Measurements from ENCODE around the gene C1orf198.

C1orf198 gene

GRCh38 chr1:230791986-230792564 is 76.2 kb downstream of the C1orf198 start:
- DNase-seq (ENCODE audit: low spot score) = no peak
- TF ChIP-seq, protein P1, sequence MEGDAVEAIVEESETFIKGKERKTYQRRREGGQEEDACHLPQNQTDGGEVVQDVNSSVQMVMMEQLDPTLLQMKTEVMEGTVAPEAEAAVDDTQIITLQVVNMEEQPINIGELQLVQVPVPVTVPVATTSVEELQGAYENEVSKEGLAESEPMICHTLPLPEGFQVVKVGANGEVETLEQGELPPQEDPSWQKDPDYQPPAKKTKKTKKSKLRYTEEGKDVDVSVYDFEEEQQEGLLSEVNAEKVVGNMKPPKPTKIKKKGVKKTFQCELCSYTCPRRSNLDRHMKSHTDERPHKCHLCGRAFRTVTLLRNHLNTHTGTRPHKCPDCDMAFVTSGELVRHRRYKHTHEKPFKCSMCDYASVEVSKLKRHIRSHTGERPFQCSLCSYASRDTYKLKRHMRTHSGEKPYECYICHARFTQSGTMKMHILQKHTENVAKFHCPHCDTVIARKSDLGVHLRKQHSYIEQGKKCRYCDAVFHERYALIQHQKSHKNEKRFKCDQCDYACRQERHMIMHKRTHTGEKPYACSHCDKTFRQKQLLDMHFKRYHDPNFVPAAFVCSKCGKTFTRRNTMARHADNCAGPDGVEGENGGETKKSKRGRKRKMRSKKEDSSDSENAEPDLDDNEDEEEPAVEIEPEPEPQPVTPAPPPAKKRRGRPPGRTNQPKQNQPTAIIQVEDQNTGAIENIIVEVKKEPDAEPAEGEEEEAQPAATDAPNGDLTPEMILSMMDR (IDR thresholded peaks at IDR 0.05; ENCODE audit: extremely low read depth, missing control alignments) = no peak

- TF ChIP-seq, protein P1 (IDR thresholded peaks at IDR 0.05; ENCODE audit: extremely low read depth, missing control alignments) = no peak
- no peak for DNase-seq (ENCODE audit: low spot score)
Measured at GRCh38 chr1:230790026-230790425, 78.3 kb downstream of the C1orf198 start.

DNA sequence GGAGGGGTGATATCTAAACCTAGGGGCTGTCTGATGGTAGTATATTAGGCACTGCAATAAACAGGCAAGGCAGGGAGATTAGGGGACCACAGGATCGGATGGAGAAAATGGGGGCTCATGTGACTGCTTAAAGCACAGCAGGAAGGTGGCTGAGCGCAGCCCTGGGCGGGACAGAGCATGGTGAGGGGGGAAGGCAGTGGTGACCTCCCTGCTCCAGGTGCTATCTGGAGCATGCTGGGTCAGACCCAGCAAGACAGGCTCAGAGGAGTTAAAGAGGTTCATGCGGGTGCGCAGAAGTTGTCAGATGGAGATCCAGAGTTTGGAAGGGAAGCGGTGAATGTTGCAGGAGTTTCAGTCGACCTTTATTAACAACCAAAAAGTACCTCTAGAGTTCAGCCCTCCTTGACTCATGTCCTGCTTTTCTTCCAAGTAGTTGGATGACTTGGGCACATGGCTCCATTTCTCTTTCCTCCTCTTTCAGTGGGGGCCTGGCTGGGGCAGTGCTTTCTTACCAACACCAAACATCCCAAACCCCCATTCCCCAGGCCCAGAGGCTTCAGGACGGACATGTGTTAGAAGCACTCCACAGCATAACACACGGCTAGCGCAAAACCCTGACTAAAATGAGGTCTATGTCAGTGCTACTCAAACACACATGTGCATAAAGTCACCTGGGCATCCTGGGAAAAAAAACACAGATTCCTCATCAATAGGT is 79.6 kb downstream of the C1orf198 start:
- TF ChIP-seq, protein P1 (IDR thresholded peaks at IDR 0.05; ENCODE audit: extremely low read depth, missing control alignments) = no peak
- DNase-seq (ENCODE audit: low spot score) = no peak

DNA sequence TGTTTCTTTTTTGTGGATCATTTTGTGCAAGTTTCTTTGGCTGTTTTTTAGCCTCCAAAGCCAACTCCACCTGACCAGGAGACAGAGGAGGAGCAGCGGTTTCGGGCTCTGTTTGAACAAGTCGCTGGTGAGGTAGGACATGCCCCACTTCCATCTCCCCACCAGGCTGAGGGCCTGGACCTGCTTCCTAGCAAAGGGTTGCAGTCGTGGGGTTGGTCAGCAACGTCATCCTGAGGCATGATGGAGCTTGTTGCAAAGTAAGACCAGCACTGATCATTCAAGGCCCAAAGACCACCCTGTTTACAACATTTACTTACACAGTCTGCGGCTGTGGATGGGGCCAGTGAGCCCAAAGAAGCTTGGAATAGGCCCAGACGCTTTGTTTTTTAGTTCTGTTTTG is 80.8 kb downstream of the C1orf198 start:
- no peak for DNase-seq (ENCODE audit: low spot score)
- TF ChIP-seq, protein P1 (IDR thresholded peaks at IDR 0.05; ENCODE audit: extremely low read depth, missing control alignments) = no peak

All from GM20000 (cell line).